Islet precursor cell (in vitro differentiated cells): ENCODE results near the gene USPL1.

ENCODE experiments used
- DNase-seq: peaks from one replicate; pipeline ENCODE4 v3.0.0-alpha.2; 2018

Gene USPL1

DNA sequence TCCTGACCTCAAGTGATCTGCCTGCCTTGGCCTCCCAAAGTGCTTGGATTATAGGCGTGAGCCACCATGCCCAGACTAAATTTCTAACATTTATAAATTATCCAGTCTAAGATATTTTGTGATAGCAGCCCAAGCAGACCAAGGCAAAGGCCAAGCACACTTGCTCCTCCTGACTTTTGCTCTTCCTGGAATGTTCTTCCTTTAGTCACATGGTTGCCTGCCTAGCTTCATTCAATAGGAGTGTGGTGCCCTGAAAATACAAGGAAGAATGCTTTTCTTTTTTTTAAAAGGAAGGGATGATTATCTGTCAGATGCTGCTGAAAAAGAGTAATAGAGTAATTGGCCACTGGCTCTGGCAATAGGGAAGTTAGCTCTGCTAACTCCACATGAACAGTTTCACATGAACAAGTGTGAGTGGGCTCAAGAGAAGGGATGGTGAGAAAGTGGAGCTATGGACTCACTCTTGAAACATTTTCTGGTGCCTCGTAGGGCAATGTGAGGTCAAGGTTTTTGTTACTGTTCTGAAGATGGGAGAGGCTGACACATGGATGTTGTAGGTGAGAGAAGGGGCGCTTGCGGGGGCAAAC is 47.1 kb downstream of the USPL1 start:
- DNase-seq = no peak

DNA sequence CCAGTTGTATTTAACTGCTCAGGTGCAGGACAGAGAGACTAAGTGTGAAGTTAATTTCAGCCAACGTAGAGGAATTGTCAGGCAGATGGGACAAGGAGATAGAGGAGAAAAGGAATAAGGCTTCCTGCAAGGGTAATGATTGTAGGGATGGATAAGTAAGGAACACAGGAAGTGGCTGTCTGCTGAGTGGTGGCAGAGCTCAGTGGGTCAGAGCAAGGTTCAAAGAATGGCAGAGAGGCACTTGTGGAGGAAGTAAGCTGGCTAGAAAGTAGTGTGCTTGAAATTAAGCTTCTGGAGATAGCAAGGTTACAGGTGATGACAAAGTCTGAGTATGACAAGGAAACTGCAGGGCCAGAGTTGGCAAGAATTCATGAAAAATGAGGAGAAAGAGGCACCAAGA is 47.9 kb downstream of the USPL1 start:
- DNase-seq = no peak

DNA sequence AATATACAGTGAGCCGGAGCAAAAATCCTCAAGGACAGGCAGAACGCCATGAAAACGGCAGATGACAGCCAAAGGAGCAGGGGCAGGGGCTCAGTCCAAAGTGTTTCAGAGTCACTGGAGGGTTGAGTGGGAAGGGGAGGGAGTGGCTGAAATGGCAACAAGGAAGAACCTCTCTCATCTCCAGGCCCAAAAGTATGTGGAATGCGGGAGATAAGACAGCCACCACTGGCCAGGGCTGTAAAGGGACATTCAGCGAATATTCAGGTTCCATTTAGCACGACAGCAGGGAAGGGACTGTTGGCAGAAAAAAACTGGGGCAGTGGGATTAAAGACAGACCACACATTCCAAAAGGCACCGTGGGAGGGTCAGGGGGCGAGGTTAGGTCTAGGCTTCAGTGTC is 48.4 kb downstream of the USPL1 start:
- DNase-seq = peak; percentile 90

DNA sequence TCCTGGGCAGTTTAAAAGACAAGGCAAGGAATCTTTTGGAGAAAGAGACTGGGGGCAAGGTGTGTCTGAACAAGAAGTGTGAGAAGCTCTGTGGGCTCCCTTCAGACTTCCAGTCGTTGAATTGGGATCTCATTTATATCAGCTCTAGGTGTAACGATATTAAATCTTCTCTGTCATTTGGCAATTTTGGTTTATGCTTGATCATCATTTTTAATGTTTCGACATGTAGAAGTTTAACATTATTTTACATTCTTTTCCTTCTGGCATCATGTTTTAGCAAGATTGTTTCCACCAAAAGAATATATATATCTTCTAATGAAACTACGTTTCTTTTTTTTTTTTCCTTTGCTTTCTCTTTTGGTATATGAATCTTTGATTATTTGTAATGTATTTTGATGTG is 49.3 kb downstream of the USPL1 start:
- no peak for DNase-seq

DNA sequence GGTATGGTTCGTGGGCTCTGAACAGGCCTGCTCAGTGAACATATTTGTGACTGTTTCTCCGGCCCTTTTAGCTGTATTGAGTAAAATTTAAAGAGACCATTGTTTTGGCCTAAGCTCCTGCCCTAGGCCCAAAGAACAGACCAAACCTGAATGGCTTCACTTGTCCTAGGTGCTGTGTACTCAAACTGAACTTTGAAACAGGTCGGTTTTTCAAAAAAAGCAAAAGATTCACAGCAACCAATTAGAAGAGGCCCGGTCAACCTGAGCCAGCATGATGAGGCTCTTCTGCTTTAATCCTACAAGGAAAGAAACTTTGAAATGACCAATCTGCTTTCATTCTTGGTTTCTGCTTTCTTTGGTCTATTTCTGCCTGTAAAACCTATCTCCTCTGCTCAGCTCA is 50.6 kb downstream of the USPL1 start:
- no peak for DNase-seq

DNA sequence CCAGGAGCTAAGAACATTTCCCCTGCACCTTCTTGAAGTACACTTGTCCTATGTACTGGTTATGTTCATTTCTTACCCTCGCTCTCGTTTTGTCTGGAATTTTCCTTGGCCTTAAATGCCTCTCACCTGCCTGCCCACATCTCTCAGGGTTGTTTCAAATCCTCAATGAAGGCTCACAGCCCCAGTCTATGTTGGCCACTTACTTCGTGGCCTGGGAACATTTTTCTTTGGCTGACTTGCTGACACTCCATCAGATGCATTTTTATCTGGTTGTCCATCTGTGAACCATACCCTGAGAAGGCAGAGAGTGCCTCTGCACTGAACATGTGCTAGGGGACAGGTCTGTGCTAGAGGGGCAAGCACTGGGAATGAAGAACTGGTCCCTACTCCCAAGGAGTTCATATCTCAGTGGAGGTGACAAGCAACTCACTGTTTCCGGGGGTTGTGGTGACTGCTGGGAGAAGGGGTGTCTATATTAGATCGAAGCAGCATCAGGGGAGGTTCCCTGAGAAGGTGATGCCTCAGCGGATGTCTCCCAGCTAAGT is 53.6 kb downstream of the USPL1 start:
- peak; percentile 65 for DNase-seq

DNA sequence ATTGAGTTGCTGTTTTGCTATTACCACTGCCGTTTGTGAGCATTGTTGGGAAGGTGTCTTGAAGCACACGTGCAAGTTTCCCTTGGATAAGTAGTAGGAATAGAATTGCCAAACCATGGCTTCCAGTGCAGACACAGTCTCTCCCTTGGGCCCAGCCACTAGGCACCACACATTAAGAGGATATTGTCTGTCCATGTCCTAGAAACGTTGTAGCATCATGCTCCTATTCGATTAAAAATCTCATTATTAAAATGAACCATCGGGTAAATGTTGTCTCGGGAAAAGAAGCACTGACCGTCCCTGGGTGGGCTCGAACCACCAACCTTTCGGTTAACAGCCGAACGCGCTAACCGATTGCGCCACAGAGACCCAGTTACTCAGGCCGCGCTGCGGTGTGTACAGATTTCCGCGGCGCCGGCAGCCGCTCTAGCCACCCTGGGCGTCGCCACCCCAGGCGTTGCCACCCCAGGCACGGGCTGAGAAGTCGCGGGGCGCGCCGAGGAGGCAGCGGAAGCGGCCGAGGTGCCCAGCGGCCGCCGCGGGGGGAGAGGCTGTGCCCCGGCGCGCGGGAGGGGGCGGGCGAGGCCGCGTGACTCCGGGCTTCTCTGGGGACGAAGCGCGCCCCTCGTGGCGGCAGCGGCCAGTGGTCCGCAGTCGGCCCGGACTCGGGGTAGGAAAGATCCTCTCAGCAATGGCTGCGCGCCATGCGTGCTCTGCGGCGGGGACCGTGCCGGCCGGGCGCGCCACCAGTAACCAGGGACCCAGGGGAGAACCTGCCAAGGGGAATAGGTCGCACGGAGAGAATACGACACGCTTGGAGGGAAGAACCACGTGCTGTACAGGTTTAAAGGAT is 56.2 kb downstream of the USPL1 start:
- peak; percentile 93 for DNase-seq

DNA sequence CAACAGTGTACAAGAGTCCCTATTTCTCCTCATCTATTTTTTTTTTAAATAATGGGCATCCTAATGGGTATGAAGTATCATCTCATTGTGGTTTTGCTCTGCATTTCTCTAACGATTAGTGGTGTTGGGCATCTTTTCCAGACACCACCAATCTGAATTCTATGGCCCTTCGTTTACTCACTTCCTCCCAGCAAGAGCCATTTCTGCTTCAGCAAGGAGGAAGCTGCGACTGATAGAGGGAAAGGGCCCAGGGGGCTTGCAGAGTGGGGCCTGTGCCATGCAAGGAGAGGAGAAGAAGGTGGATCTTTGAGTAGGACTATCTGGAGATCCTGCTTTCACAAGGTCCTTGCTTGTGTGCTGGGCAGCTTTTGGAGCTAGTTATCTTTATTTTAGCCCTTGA is 58.0 kb downstream of the USPL1 start:
- DNase-seq = no peak

DNA sequence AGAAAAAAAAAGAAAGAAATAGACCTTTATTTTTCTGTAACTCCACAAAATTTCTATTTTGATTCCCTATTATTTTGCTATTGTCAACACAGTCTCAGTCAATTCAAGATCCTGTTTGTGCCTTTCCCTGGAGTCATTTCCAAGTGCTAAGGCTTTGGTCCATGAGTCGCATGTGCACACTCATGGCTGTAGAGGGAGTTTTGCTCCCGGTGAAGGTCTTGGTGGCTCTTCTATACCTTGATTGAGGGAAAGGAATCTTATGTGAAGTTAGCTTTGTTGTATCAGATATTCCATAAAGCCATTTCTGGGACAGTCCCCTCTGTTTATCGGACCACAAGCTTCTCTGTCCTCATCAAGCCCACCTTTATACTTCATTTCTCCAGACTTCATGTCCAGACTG is 59.0 kb downstream of the USPL1 start:
- no peak for DNase-seq

DNA sequence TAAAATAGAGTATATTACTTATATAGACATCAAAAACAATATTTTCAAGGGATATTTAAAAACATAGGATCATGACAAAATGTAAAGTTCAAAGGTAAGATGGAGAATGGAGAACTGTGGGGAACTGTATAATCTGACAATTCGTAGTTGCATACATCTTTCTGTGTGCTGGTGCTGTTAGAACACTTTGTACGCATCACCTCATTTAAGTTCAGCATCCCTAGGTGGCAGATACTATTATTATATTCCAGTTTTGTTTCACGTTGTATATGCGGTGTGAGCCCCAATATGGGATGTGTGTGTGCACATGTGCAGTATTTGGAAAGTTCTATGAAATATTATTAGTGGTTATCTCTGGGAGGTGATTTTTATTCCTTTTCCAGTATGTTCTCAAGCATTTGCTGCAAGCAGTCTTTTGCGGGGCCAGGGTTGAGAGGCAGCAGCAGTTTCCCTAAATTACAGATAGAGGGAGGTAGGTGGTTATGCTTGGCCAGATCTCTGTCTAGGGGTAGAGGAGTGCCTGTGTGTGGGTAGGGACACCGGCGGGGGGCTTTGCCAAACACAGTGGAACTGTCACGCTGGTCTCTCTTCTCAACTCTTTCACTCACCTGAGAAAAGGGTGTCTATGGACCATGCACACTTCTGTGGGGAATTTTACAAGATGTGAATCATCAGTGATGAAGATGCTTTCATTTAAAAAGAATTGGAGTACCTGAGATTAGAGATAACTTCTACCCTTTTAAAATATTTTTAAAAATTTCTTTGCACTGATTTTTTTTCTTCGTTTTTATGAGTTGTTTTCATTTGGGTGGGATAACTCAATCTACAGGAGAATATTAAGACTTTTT is 62.0 kb downstream of the USPL1 start:
- peak; percentile 69 for DNase-seq

DNA sequence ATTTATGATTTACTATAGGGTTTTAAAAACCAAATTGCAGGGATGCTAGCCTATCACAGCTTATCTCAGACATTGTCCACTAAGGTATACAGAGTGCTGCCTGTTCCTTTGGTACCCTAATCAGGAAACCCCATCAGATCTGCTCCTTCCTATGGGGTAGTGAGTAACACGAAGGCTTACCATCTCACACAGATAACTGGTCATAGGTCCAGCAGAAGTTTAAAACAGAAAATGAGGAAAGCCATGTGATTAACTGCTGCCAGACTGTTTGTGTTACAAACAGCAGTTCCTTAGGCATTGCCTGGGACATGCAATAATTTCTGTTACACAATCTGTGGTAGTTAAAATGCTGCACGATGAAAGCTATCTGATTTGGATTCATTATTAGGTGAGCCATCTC is 64.1 kb downstream of the USPL1 start:
- DNase-seq = no peak

DNA sequence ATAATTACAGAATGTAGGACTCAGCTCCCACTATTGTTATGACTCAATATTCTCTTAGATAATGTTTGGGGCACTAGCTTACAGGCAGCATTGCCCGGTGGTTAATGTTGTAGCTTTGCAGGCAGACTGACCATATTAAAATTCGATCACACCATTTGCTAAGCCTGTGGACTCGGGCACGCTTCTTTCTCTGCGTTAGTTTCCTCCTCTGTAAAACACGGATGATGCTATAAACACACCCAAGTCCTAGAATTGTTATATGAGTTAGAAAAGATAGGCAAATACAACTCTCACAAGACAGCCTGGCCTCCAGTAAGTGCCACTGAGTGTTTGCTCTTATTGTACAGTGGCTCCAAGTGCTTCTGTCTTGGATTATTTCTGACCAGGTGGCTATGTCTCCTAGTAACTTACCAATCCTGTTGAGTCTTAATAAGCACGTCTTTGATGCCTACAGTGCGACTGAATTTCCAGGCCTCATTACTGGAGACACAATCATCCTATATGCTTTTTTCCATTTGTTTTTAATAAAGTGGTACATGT is 67.7 kb downstream of the USPL1 start:
- peak; percentile 15 for DNase-seq

DNA sequence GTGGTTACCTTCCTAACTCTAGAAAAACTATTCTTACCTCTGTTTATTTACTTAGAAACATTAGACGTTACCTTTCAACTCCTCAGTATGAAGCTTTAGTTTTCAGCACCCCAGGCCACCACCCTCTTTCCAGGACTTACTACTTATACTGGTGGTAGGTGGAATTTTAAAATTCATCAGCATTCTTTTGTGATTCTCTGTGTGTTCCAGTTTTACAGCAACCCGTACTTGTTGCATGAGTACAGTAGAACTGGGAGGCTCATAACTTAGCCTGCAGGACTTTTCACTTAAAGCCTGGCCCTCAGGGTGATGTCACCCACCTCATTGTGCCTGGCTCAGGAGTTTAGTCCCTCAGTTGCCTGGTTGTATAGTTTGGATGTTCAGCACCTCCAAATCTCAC is 68.3 kb downstream of the USPL1 start:
- DNase-seq = peak; percentile 48

DNA sequence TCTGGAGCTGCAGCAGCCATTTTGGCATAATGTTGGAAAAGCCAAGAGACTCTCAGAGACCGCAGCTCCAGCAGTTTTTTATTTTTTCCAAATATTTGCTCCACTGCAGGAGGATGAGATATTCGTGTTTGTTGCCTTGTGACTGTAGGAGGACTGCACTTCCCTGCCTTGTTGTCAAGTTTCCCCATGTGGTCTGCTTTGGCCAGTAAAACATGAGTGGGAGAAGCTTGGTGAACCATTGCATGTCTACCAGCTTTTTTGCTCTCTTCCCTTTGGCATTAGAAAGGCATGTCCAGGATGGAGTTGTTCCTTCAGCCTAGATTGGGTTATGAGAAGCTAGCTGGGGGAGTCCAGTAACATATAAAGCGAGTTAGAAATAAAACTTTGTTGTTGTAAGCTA is 69.9 kb downstream of the USPL1 start:
- DNase-seq = peak; percentile 12

DNA sequence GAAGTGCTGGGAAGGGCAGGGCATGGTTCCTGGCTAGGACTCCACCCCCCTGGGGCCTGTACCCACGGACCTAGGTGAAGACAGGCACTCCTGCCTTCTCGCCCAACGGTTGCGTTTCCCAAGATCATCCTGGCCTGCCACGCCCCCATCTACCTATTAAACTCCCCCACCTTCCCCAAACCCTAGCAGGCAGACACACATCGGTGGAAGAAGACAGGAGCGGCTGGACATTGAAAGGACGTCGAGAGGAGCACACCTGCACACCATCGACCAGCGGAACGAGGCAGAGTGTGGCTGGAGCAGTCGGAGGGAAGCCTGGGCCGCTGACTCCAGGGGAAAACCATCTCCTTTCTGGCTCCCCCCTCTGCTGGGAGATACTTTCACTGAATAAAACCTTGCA is 72.0 kb downstream of the USPL1 start:
- DNase-seq = peak; percentile 31

DNA sequence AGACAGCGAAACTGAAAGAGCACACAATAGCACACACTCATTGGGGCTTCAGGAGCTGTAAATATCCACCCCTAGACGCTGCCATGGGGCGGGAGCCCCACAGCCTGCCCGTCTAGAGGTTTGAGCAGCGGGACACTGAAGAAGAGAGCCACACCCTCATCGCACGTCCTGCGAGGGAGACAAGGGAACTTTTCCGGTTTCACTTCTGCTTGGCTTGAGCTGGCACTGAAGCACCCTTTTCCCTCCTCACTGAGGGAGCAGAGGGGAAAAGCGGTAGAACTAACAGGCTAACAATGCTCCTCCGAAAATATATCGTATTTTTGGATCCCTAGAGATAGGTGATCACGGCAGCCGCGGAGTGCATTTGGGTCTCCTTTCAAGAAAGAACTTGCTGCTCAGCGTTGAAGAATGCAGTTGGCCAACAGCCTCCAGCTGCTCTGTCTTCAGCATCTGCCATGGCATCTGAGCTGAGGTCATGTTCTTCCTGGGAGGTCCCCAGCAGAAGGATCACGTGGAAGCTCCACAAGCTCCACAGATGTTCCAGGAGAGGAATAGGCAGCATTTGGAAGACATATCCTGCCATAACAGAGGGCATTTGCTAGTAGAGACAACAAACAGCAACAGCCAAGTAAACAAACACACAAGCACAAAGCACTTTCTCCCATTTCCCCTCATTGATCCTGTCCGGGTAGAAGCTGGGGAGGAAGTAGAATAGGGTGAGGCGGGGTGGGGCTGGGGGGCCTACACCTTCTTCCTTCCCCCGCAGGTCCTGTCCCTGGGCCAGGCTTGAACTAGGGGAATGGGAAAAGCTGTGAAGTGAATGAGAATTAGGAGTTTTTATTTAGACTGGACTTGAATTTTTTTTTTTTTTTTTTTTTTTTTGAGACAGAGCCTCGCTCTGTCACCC is 72.8 kb downstream of the USPL1 start:
- peak; percentile 60 for DNase-seq

DNA sequence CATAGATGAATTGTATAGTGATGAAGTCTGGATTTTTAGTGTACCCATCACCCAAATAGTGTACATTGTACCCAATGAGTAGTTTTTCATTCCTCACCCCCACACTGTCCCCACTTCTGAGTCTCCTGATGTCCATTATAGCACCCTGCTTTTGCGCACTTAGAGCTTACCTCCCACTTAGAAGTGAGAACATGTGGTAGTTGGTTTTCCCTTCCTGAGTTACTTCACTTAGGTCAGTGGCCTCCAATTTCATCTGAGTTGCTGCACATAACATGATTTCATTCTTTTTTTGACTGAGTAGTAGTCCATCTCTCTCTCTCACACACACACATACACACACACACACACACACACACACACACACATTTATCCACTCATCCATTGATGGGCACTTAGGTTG is 74.4 kb downstream of the USPL1 start:
- DNase-seq = peak; percentile 11

DNA sequence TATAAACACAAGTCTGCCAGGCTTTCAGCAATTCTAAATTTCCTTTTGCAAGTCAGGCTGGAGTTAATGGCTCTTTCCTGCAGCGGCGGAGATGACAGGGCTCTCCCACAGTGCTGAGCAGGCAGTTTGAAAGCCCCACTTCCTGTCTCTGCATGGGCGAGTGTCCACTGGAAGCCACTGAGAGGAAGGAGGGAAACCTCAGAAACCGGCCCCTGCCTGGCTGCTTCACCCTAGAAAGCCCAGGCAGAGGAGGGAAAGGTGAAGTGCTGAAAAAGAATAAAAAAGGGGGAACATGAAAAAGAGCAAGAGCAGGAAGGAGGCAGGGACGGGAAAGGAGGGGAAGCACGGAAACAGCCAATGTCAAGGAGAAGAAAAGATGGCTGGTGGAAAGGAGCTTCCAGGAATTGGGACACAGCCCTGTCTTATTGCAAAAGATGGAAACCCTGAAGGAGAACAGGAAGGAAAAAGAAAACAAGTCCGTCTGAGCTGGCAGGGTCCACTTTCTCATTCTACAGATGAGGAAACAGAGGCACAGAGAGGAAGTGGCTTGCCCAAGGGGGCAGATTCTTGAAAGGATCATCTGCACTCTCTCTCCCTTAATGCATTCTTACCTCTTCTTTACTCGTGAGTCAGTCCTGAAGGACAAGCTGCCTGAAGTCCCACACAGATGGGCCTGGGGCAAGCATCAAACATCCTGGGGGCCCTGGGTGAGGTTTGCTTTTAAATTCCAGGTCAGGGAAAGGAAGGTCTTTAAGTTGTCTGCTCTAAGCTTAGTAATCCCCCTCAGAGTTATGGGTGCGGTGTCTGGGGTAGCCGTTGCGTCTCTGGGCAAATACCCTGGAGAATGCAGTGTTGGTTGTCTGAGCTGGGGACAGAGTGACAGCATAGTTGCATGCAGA is 78.8 kb downstream of the USPL1 start:
- peak; percentile 86 for DNase-seq

DNA sequence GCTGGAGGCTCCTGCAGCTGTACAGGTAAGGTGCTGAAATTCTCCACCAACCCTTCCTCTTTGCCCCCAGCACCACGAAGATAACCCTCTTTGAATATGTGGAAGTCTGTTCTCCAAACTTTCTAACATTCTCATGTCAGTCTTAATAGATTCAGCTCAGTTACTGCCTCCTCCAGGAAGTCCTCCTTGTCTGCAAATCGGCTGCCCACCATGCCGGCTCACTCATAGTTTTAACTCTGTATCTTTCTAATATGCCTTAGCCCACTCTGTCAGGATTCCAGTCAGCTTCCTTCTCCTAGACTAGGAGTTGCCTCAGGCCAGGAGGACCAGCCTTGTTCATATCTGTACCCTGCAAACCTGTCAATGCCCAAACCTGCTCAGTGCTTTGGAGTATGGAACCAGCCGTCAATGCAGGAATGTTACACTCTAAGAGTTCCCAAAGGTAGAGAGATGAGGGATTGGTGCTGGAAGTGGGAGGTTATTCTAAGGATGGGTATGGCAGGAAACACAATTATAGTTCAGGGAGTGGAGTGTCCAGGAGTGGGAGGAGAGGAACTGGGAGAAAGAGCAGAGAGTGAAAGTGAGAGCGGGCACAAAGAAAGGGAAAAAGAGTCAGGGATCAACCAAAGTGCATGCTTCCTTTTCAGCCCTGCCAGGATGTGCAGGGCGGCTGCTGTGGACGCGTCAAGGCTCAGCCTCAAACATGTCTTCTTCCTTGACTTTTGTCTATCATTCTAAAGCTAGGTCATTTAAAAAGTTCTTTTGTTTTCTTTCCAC is 79.6 kb downstream of the USPL1 start:
- DNase-seq = peak; percentile 54

DNA sequence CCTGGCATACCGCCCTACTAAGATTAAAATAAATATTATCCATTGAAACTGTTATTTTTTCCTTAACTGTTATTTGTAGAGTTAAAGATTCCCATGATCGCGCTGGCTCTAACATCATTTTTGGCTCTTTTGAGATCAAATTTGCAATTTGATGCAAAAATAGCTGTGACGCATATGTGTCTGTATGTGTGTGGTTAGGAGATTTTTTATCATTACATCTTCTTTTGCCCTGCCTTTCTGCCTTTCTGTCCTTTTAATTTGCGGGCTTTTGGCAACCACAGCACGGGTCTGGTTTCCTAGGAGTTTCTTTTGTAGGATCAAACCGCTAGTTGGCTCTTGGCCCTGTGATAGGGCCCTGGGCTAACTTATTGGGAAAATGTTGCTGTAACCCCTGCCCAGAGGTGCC is 80.3 kb downstream of the USPL1 start:
- no peak for DNase-seq
